DOHH2 (cell line): ENCODE measurements around the gene FLYWCH1.

Experiments
- H3F3A ChIP-seq: fragments of 200-600 bp; sonication (generic), shearing (Covaris generic); 2 replicates; pipeline ENCODE4 v1.6.0; 2016; ENCODE audit warnings: antibody characterized with exemption, mild to moderate bottlenecking; ENCODE audit not compliant: control insufficient read depth, insufficient read depth
- H3K27ac ChIP-seq: fragments of 200-600 bp; sonication (generic); 2 replicates; pipeline ENCODE4 v1.5.1; 2014; ENCODE audit warnings: low read depth, mild to moderate bottlenecking, low read length, moderate library complexity
- H3K27me3 ChIP-seq: fragments of 200-600 bp; sonication (generic); 2 replicates; pipeline ENCODE4 v1.6.1; 2014; ENCODE audit warnings: mild to moderate bottlenecking, low read length, mixed read lengths; ENCODE audit not compliant: control insufficient read depth
- H3K36me3 ChIP-seq: fragments of 200-600 bp; sonication (generic); 2 replicates; pipeline ENCODE4 v1.6.1; 2014; ENCODE audit warnings: mild to moderate bottlenecking, low read length, moderate library complexity, mixed read lengths; ENCODE audit not compliant: control insufficient read depth
- H3K4me1 ChIP-seq: fragments of 200-600 bp; sonication (generic); 2 replicates; pipeline ENCODE4 v1.6.1; 2014; ENCODE audit warnings: mild to moderate bottlenecking, low read length, mixed read lengths; ENCODE audit not compliant: control insufficient read depth
- H3K4me2 ChIP-seq: fragments of 200-600 bp; sonication (generic); 2 replicates; pipeline ENCODE4 v1.6.0; 2014; ENCODE audit warnings: mild to moderate bottlenecking, low read length, moderate library complexity
- H3K4me3 ChIP-seq: fragments of 200-600 bp; sonication (generic); 2 replicates; pipeline ENCODE4 v1.5.1; 2014; ENCODE audit warnings: mild to moderate bottlenecking, low read length, mixed read lengths
- H3K79me2 ChIP-seq: fragments of 200-600 bp; sonication (generic); 2 replicates; pipeline ENCODE4 v1.6.1; 2014; ENCODE audit warnings: mild to moderate bottlenecking, low read length, mixed read lengths; ENCODE audit not compliant: control insufficient read depth
- H3K9me2 ChIP-seq: fragments of 200-600 bp; sonication (generic); replicated peaks from 2 replicates; pipeline ENCODE4 v1.6.1; 2014; ENCODE audit warnings: mild to moderate bottlenecking, low read length, mixed read lengths; ENCODE audit not compliant: control insufficient read depth
- H3K9me3 ChIP-seq: fragments of 200-600 bp; sonication (generic); 2 replicates; pipeline ENCODE4 v1.6.1; 2014; ENCODE audit warnings: antibody characterized with exemption, low read length, mixed read lengths; ENCODE audit not compliant: control insufficient read depth, insufficient read depth
- H4K20me1 ChIP-seq: fragments of 200-600 bp; sonication (generic); 2 replicates; pipeline ENCODE4 v1.6.0; 2014; ENCODE audit warnings: low read depth, mild to moderate bottlenecking, antibody characterized with exemption, low read length, moderate library complexity; ENCODE audit not compliant: control insufficient read depth, insufficient read depth
- EZH2phosphoT487 ChIP-seq: fragments of 200-600 bp; sonication (generic); IDR thresholded peaks from 2 replicates; pipeline ENCODE4 v1.6.1; 2017; ENCODE audit warnings: borderline replicate concordance, mild to moderate bottlenecking, antibody characterized with exemption, low read length, moderate library complexity, mixed read lengths
- TF ChIP-seq, protein P1 (sequence below): fragments of 200-600 bp; sonication (generic); IDR thresholded peaks from one replicate; pipeline ENCODE4 v1.5.1; 2014; ENCODE audit warnings: antibody characterized with exemption, mild to moderate bottlenecking, low read depth, low read length; ENCODE audit not compliant: poor library complexity, severe bottlenecking

Gene FLYWCH1

DNA sequence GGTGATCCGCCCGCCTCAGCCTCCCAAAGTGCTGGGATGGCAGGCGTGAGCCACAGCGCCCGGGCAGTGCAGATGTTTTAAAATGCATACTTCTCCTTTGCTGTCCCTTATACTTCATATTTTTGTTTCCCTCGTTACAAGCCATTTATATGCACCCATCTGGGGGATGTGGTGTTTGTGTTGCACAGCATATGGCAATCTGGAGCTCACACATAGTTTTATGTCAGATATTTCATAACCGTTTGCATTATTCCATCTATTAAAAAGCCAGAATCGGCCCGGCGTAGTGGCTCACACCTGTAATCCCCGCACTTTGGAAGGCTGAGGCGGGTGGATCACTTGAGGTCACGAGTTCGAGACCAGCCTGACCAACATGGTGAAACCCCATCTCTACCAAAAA is 11.8 kb downstream of the FLYWCH1 start:
- no peaks in the 10 kb centered on the region for H3K27me3 ChIP-seq
- no peak overlapping the region for H3K27ac ChIP-seq
- no peak for TF ChIP-seq EZH2phosphoT487
- TF ChIP-seq, protein P1, sequence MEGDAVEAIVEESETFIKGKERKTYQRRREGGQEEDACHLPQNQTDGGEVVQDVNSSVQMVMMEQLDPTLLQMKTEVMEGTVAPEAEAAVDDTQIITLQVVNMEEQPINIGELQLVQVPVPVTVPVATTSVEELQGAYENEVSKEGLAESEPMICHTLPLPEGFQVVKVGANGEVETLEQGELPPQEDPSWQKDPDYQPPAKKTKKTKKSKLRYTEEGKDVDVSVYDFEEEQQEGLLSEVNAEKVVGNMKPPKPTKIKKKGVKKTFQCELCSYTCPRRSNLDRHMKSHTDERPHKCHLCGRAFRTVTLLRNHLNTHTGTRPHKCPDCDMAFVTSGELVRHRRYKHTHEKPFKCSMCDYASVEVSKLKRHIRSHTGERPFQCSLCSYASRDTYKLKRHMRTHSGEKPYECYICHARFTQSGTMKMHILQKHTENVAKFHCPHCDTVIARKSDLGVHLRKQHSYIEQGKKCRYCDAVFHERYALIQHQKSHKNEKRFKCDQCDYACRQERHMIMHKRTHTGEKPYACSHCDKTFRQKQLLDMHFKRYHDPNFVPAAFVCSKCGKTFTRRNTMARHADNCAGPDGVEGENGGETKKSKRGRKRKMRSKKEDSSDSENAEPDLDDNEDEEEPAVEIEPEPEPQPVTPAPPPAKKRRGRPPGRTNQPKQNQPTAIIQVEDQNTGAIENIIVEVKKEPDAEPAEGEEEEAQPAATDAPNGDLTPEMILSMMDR, result no peak
- H3K4me3 ChIP-seq, result no peak overlapping the region
- H4K20me1 ChIP-seq, result no peaks in the 10 kb centered on the region; the same call in 1 of the 2 replicates
- no peaks in the 10 kb centered on the region for H3K9me3 ChIP-seq
- no peak overlapping the region for H3K4me2 ChIP-seq
- H3K79me2 ChIP-seq, result no peaks in the 10 kb centered on the region
- H3K36me3 ChIP-seq, result peaks cover 3% of the 10 kb centered on the region; the same call in 1 of the 2 replicates
- no peaks in the 10 kb centered on the region for H3K9me2 ChIP-seq
- peaks cover 12% of the 10 kb centered on the region for H3K4me1 ChIP-seq
- H3F3A ChIP-seq, result no peaks in the 10 kb centered on the region; the same call in 1 of the 2 replicates

DNA sequence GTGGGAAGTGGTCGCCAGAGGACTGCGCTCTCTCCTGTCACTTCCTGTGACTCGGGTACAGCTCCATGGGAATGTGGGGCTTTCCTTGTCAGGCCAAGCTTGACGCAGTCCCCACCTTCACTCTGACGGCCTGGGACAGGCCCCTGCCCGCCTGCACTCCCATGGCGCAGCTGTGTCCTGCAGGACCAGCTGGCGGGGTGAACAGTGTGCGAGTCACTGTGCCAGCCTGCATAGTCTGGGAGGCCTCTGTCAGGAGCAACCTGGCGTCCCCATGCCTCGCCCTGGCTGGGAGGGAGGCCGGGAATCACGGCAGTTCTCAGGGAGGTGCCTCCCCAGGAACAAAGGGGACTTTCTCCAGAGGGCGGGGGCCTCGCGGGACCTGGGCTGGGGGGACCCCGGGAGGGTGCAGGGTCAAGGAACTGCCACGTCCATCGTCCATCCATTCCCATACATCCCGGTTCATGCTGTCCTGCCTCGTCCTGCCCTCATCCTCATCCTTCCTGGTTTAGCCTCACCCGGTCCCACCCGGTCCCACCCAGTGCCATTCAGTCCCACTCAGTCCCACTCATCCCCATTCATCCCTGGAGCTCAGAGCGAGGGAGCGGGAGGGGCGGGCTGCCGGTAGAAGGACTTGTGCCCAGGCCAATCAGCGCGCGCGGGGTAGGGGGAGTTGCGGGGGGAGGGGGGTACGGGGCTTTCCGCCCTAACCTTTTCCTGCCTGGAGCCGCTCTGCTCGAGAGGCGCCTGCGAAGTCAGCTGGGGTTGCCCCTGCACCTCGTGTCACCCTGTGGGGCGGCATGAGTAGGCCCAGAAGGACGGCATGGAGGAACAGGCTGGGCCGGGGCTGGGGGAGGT is 13.4 kb downstream of the FLYWCH1 start:
- no peak for TF ChIP-seq EZH2phosphoT487
- TF ChIP-seq, protein P1, result no peak
- no peaks in the 10 kb centered on the region; the same call in 1 of the 2 replicates for H4K20me1 ChIP-seq

DNA sequence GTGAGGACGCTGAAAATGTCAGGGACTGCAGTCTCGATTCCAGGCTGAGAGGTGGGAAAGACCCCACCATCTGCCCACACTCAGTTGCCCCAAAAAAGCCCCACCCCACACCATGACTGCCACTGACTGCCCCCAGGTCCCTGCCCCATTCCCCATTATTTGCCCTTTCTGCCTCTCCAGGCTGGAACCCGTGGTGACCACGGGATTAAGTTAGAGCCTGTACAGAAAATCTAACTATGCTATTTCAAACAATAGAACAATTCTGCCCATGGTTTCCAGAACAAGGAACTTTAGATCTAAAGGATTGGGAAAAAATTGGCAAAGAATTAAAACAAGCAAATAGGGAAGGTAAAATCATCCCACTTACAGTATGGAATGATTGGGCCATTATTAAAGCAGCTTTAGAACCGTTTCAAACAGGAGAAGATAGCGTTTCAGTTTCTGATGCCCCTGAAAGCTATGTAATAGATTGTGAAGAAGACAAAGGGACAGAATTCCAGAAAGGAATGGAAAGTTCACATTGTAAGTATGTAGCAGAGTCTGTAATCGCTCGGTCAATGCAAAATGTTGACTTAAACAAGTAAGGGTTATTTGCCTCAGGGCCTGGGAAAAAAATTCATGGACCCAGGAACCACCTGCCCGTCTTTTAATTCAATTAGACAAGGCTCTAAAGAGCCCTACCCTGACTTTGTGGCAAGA is 14.4 kb downstream of the FLYWCH1 start:
- Histone ChIP-seq H3K4me2 (no peak overlapping the region), H3K27ac (no peak overlapping the region), H3K9me3 (no peaks in the 10 kb centered on the region), H3F3A (no peaks in the 10 kb centered on the region; the same call in 1 of the 2 replicates), H3K27me3 (no peaks in the 10 kb centered on the region), H3K36me3 (peaks cover 3% of the 10 kb centered on the region), H3K79me2 (no peaks in the 10 kb centered on the region), H3K9me2 (no peaks in the 10 kb centered on the region), H3K4me3 (no peak overlapping the region), H4K20me1 (no peaks in the 10 kb centered on the region; the same call in 1 of the 2 replicates), H3K4me1 (peaks cover 10% of the 10 kb centered on the region)
- TF ChIP-seq EZH2phosphoT487, result no peak
- TF ChIP-seq, protein P1, result no peak

More for the DNA sequence above, 13.4 kb downstream of the FLYWCH1 start:
- no peaks in the 10 kb centered on the region for H3K9me2 ChIP-seq
- H3K27me3 ChIP-seq, result no peaks in the 10 kb centered on the region
- no peaks in the 10 kb centered on the region for H3K9me3 ChIP-seq
- peaks cover 3% of the 10 kb centered on the region for H3K36me3 ChIP-seq
- H3K79me2 ChIP-seq, result no peaks in the 10 kb centered on the region
- H3K4me1 ChIP-seq, result peaks cover 10% of the 10 kb centered on the region
- no peak overlapping the region for H3K27ac ChIP-seq
- H3K4me3 ChIP-seq, result no peak overlapping the region
- no peaks in the 10 kb centered on the region; the same call in 1 of the 2 replicates for H3F3A ChIP-seq
- H3K4me2 ChIP-seq, result no peak overlapping the region
